IPS-NIHi7 (cell line): Measurements from ENCODE around the gene AP1S3.
A peak's percentile ranks its signal among the peaks of the same experiment; 100 is the strongest.

Source experiments
- DNase-seq: peaks from one replicate; pipeline ENCODE4 v3.0.0; 2012; ENCODE audit warnings: mixed read lengths; ENCODE audit errors: extremely low spot score

The AP1S3 gene

GRCh38 chr2:223760838-223761502, 76.4 kb downstream of the AP1S3 start:
- DNase-seq: no peak

GRCh38 chr2:223759569-223760430, 77.6 kb downstream of the AP1S3 start:
- DNase-seq: no peak

- no peak for DNase-seq
Observed at GRCh38 chr2:223758131-223758840, 79.1 kb downstream of the AP1S3 start.

DNA sequence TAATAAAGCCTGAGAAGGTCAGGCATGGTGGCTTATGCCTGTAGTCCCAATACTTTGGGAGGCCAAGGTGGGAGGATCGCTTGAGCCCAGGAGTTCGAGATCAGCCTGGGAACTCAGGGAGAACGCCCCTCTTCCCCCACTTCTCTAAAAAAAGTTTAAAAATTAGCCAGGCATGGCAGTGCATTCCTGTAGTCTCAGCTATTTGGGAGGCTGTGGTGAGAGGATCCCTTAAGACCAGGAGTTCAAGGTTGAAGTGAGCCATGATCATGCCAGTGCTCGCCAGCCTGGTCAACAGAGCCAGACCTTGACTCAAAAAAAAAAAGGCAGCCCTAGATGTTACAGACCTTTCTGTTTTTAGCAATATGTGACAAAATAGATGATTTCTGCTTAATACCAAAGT, 83.4 kb downstream of the AP1S3 start:
- no peak for DNase-seq

DNA sequence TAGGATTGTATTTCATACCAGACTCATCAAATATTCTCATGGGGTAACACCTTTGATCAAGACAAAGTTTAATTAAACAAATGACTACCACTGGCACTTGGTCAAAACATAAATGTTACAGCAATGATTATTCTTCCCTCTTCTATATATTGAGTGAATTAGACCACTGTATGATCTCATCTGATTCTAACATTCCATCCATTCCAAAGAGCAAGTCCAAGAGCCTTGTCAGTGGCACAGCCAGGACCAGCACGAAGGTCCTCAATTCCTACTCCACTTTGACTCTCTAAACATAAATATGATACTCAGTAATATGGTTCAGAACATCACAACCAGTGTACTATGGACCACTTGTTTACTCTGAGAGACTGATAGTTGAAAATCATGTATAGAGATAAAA, 86.4 kb downstream of the AP1S3 start:
- no peak for DNase-seq

GRCh38 chr2:223747392-223748042, 89.9 kb downstream of the AP1S3 start:
- DNase-seq: no peak

- no peak for DNase-seq
Observed at GRCh38 chr2:223746611-223747010, 90.8 kb downstream of the AP1S3 start.

GRCh38 chr2:223744580-223744979, 92.8 kb downstream of the AP1S3 start:
- no peak for DNase-seq

DNA sequence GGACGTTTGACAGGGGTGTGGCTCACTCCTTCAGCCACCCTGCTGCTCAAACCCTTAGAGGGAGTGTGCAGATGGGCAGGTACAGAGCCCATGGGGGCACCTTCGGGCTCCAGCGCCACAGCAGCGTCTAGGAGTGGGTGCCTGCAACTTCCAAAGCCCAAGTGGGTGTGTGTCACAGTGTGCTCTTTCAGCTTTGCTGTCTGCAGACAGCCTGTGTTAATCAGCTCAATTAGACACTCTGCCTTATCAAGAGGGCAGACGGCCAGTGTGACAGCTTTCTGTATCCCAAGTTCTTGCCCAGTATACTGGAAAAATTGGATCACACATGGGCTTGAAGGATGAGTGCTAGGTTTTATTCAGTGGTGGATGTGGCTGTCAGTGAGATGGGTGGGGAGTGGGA, 96.7 kb downstream of the AP1S3 start:
- DNase-seq: no peak

GRCh38 chr2:223737207-223737606, 100.2 kb downstream of the AP1S3 start:
- no peak for DNase-seq

DNA sequence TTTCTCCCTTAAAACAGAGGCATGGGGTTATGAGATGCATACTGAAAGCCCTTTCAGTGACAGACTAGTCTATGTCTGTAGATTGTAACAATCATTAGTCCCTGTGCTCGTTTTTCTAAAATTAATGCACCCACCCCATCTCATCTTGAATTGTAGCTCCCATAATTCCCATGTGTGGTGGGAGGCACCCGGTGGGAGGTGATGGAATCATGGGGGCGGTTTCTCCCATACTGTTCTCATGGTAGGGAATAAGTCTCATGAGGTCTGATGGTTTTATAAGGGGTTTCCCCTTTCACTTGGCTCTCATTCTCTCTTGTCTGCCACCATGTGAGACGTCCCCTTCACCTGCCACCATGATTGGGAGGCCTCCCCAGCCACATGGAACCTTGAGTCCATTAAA, 100.9 kb downstream of the AP1S3 start:
- DNase-seq: no peak

DNA sequence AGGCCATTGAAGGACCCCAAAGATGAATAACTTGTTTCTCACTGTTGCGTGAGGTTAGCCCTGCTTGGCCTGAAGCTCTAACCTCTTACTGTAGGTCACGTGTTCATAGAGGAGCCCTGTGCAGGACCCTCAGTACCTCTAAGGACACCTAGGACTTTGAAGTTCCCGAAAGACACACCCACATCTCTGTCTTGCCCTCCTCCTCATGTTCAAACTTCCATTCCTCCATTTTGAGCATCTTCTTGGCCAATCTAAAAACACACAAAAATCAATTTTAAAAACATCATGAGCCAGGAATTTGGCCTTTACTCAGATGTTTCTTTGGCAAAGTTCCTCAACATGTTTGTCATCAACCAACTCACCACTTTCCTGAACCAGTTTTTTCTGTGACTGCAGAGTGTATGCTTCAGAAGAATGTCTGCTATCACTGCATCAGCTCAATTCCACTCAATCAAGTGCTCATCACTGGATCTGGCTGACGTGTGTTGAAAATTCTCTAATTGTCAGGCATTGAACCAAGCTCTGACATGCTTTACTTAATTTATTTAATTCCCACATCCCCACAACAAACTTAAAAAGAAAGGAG, 101.6 kb downstream of the AP1S3 start:
- DNase-seq: no peak

- no peak for DNase-seq
Observed at GRCh38 chr2:223735035-223735640, 102.2 kb downstream of the AP1S3 start.

- no peak for DNase-seq
Observed at GRCh38 chr2:223734346-223734745, 103.0 kb downstream of the AP1S3 start.

DNA sequence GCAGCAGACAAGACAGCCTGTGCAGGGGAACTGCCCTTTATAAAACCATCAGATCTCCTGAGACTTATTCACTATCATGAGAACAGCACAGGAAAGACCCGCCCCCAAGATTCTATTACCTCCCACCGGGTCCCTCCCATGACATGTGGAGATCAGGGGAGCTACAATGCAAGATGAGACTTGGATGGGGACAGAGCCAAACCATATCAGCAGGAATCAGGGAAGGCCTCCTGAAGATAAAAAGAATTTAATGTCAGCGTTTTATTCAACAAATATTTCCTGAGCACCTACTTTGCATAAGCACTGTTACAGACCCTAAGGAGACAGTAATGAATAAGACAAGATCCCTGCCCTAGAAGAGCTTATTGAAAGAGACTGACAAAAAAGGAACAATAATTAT, 105.0 kb downstream of the AP1S3 start:
- no peak for DNase-seq

- no peak for DNase-seq
Observed at GRCh38 chr2:223731503-223731902, 105.9 kb downstream of the AP1S3 start.

- no peak for DNase-seq
Observed at GRCh38 chr2:223729781-223730180, 107.6 kb downstream of the AP1S3 start.

DNA sequence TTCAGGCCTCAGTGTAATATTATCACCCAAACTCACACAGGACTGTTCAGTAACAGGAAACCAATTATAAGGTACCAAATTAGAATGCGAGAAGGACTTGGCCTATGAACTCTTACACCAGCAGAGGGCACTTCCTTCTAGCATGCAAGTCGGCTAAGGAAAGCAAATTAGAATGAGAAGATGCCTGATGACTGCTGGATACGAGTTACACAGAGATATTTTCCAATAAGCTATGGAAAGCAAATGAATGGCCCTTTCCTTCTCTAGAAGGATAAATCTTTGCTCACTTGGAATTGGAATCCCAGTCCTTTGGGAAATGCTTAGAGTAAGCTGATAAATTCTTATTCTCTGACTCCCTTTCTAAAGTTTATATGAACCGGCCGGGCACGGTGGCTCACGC, 109.8 kb downstream of the AP1S3 start:
- DNase-seq: peak; percentile 56

- DNase-seq: no peak
Observed at GRCh38 chr2:223725986-223726970, 111.1 kb downstream of the AP1S3 start.

GRCh38 chr2:223725494-223725893, 111.9 kb downstream of the AP1S3 start:
- peak; percentile 84 for DNase-seq
